Urinary bladder (tissue), 4 donors: Measurements from ENCODE around the gene LPAR1. TPM values are rescaled to one million over a fixed set of nuclear protein-coding genes. Genes with fewer than 3 reads are reported as not detected.

Experiments
- DNase-seq: peaks from one replicate; pipeline ENCODE4 v3.0.0-alpha.2; 2015; ENCODE audit errors: extremely low spot score
- H3K27ac ChIP-seq: one replicate; pipeline ENCODE4 v1.5.1; 2013; ENCODE audit warnings: low read depth, mild to moderate bottlenecking, moderate library complexity
- H3K36me3 ChIP-seq: one replicate; pipeline ENCODE4 v1.6.1; 2013; ENCODE audit warnings: mild to moderate bottlenecking, moderate library complexity; ENCODE audit not compliant: insufficient read depth
- H3K4me1 ChIP-seq: one replicate; pipeline ENCODE4 v1.6.1; 2013; ENCODE audit warnings: mild to moderate bottlenecking, moderate library complexity; ENCODE audit not compliant: insufficient read depth
- H3K4me3 ChIP-seq: one replicate; pipeline ENCODE4 v1.5.1; 2013; ENCODE audit warnings: low read depth, low read length
- WGBS: extraction: QIAGEN DNeasy Blood & Tissue Kit; methylation state at CpG from one replicate; pipeline ENCODE4 v1.1.7; 2013; 5-methylcytosine and 5-hydroxymethylcytosine counted together
- polyA plus RNA-seq: library from polyadenylated mRNA; stranded (reverse); fragments of 200-250 nt; gene quantifications from one replicate; pipeline ENCODE4 v1.2.3, GENCODE V29; 2013
- total RNA-seq: library from RNA; depleted of rRNA; stranded (reverse); fragments of >200 nt; gene quantifications from one replicate; pipeline ENCODE4 v1.2.3, GENCODE V29; 2014
- donor health status: healthy with polysubstance abuse.
- donor health status: healthy.

Gene LPAR1
- total and polyA plus RNA-seq, 2 donors = 42.0 to 134 TPM

DNA sequence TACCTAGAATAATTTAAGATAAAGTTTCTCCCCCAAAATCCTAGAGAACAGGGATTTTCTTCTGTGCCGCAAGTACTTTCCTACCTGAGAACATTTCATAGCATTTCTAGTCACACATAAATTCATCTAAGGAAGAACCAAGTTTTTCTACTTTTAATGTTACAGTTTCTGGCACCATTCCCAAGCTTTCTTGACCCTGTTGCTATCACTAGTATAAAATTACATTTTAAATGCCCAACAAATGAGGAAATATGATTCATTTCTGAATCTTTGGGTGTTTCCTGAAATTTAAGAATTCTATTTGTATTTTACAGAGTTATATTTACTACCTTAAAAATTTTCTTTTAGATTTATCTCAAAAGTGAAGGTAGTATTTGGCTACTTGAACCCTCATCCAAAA is 137.8 kb downstream of the LPAR1 start:
- DNase-seq = no peak
- H3K27ac ChIP-seq = no peak overlapping the region
- peaks cover 2% of the 10 kb centered on the region for H3K36me3 ChIP-seq
- H3K4me1 ChIP-seq = no peaks in the 10 kb centered on the region
- WGBS = 95% methylated on average over 1 of the region's 1 CpG
- no peak overlapping the region for H3K4me3 ChIP-seq

DNA sequence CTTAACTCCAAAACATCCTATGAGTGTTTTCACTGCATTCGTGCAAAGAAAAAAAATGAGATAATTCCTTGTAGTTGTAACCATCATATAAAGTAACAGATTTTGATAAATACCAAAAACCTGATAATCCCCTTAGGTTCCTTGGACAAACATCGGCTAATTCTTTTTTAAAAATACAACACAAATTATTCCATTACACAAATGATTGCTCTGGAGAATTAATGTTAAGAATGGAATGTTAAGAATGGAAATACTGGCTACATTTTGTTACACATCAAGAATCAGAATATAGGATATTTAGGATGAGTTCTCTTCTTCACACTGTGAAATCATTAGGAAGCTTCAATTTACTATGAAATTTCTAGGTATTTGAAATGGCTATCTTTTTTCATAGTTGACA is 139.4 kb downstream of the LPAR1 start:
- DNase-seq = no peak
- 81% methylated on average over 2 of the region's 2 CpGs for WGBS
- no peaks in the 10 kb centered on the region for H3K36me3 ChIP-seq
- no peak overlapping the region for H3K4me3 ChIP-seq
- H3K27ac ChIP-seq = no peak overlapping the region
- no peaks in the 10 kb centered on the region for H3K4me1 ChIP-seq

DNA sequence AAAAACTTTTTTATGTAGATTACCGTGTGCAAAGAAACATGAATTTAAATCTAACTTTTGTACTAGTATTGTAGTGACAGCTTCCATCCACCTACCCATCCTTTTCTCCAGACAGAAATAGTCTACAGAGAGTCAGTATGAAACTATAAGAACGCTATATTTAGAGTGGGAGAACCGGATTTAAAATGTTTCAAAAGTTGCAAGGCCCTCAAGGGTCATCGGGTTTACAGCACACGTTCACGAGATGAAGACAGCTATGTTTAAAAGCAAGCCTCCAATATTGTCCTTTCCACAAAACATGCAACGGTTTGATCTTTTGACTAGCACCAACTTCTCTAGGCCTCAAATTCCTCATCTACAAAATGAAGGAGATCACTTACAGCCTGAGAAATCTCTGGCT is 139.9 kb downstream of the LPAR1 start:
- H3K4me3 ChIP-seq = no peak overlapping the region
- no peak for DNase-seq
- H3K4me1 ChIP-seq = no peaks in the 10 kb centered on the region
- WGBS = 62% methylated on average over 7 of the region's 7 CpGs
- no peak overlapping the region for H3K27ac ChIP-seq
- no peaks in the 10 kb centered on the region for H3K36me3 ChIP-seq

DNA sequence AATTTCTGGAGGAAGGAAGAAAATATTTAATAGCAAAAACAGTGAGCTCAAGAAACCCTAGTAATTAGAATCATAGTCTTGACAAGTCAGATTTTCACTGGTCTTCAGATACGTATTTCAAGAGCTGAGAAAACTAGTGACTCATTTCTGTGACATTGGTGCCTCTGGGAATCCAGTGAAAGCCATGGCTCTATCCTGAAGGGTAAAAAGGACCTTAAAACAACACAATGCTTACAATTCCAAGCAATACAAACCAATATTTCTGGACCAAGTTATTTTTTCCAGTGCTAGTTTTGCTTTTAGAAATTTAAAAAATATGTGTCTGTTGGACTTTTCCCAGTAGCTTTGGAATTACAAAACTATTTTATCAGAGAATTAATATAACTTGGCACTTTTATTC is 140.3 kb downstream of the LPAR1 start:
- Histone ChIP-seq H3K36me3 (no peaks in the 10 kb centered on the region), H3K4me3 (no peak overlapping the region), H3K4me1 (no peaks in the 10 kb centered on the region), H3K27ac (no peak overlapping the region)
- DNase-seq = no peak
- 73% methylated on average over 1 of the region's 1 CpG for WGBS

DNA sequence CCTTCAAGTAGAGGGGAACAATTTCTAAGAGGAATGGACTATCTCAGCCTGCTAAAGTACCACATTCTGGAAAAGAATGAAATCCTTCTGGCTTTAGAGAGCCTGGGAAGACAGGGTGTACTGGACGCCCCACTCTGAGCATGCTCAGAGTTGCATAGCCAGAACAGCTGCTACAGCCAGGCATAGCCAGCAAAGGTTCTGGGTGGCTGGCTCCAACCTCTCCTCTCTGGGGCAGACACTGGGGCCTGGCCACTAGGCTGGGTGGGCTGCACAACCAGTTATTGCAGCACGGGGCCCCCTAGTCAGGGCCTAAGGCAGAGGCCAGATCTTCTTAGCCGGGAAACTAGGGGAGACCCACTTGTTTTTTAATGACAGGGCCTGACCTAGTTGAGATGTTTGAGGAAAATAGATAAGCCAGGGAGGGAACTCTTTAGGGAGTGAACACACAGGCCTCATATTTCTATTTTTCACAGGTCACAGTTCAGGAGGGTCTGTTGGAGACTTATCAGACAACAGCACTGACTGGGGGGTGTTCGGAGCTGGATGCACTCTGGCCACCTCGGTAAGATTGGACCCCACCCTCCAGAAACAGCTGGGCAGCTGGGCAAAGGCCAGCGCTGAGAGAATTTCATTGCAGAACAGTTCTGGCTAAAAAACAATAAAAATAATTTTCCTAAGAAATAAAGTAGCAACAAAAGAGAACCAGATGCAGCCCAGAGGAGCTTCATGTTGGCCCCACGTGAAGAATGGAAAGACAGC is 142.9 kb downstream of the LPAR1 start:
- no peaks in the 10 kb centered on the region for H3K36me3 ChIP-seq
- H3K4me3 ChIP-seq = no peak overlapping the region
- no peaks in the 10 kb centered on the region for H3K4me1 ChIP-seq
- no peak for DNase-seq
- 49% methylated on average over 7 of the region's 7 CpGs for WGBS
- H3K27ac ChIP-seq = no peak overlapping the region

DNA sequence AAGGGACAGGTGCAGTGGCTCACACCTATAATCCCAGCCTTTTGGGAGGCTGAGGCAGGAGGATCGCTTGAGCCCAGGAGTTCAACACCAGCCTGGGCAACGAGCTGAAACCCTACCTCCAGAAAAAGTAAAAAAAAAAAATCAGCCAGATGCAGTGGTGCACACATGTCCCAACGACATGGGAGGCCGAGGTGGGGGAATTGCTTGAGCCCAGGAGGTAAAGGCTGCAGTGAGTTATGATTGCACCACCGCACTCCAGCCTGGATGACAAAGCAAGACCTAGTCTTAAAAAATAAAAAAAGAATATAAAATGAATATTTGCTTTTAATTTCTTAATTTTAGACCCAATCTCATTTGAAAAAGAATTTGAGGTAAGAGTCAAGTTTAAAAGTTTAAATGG is 143.5 kb downstream of the LPAR1 start:
- Histone ChIP-seq H3K4me3 (no peak overlapping the region), H3K4me1 (no peaks in the 10 kb centered on the region), H3K27ac (no peak overlapping the region), H3K36me3 (no peaks in the 10 kb centered on the region)
- DNase-seq = no peak
- WGBS = 95% methylated on average over 5 of the region's 5 CpGs

DNA sequence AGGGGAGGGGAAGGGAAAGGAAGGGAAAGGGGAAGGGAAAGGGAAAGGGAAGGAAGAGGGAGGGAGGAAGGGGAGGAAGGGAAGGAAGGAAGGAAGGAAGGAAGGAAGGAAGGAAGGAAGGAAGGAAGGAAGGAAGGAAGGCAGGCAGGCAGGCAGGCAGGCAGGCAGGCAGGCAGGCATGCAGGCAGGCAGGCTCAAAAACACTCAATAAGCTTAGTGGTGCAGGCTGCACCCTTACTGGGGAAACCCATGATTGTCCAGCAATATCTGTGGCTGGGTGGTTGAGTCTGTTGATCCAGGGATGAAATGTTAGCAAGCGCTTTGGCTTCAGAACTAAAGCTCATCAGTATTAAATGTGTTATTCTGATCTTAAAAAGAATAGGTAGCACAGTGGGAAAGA is 145.6 kb downstream of the LPAR1 start:
- 99% methylated on average over 1 of the region's 1 CpG for WGBS
- Histone ChIP-seq H3K36me3 (no peaks in the 10 kb centered on the region), H3K4me3 (no peak overlapping the region), H3K27ac (no peak overlapping the region), H3K4me1 (no peaks in the 10 kb centered on the region)
- no peak for DNase-seq

DNA sequence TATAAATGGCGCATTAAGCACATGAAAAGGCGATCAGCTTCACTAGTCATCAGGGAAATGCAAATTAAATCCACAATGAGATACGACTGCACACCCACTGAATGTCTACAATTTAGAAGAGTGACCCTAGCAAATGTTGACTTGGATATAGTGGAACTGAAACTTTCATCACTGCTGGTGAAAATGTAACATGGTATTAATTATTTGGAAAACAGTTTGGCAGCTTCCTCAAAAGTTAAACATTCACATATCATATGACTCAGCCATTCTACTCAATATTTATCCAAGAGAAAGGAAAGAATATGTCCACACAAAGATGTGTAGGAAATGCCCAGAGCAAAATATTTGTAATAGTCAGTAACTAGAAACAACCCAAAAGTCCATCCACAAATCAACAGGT is 146.5 kb downstream of the LPAR1 start:
- Histone ChIP-seq H3K36me3 (no peaks in the 10 kb centered on the region), H3K4me1 (no peaks in the 10 kb centered on the region), H3K4me3 (no peak overlapping the region), H3K27ac (no peak overlapping the region)
- DNase-seq = no peak
- WGBS = 84% methylated on average over 3 of the region's 3 CpGs

DNA sequence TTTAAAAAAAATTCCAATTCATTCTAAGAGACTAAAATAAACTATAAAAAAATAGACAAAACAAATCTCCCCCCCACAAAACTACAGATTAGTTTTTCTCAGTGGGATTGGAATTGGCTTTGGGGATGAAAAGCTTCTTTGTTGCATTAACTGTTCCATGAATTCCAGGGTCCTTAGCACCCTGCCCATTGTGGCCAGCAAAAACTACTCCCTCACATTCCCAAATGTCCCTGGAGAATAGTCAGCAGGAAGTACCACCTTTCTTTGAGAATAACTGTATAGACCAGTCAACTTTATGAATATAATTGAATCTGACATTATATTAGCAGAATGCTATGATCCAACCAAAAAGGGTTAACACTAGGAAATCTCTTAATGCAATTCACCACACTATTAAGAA is 147.9 kb downstream of the LPAR1 start:
- H3K4me3 ChIP-seq = no peak overlapping the region
- no peak overlapping the region for H3K27ac ChIP-seq
- H3K4me1 ChIP-seq = no peaks in the 10 kb centered on the region
- H3K36me3 ChIP-seq = no peaks in the 10 kb centered on the region
- no peak for DNase-seq

DNA sequence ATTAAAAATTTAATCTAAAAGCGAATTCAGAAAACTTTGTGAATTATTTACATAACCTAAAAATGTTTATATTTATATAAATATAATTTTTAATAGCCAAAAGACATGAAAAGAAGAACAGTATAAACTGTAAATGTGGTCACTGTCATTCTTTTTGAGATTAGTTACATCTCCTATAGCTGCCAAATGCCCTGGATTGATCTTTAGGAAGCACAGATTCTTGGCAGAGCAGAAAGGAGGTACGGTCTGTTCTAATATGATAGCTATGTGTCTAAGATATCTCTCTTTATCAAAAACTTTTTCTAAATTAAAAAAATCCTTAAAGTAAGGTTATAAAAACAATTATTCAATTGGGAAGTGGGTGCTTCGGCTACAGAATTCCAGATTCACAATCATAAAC is 151.0 kb downstream of the LPAR1 start:
- 60% methylated on average over 3 of the region's 3 CpGs for WGBS
- Histone ChIP-seq H3K4me3 (no peak overlapping the region), H3K27ac (no peak overlapping the region), H3K4me1 (no peaks in the 10 kb centered on the region), H3K36me3 (no peaks in the 10 kb centered on the region)
- DNase-seq = no peak

DNA sequence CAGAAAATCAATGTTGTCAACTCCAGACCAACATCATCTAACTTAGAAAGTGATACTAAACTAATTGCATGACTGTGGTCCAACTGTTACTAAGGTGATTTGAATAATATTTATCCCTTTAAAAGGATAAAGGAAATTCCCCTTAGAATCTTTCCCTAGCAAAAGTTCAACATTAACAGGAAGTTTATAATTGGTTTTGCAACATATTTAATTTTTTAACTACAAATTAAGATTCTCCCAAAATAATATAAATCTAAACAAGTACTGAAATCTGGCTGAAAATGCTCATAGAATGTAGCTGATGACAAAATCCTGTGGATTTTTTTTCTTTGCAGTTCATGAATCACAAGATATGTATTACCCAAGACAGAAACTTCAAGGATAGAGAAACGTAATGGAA is 151.4 kb downstream of the LPAR1 start:
- WGBS = 35% methylated on average over 1 of the region's 1 CpG
- H3K36me3 ChIP-seq = no peaks in the 10 kb centered on the region
- H3K4me1 ChIP-seq = no peaks in the 10 kb centered on the region
- no peak overlapping the region for H3K27ac ChIP-seq
- no peak overlapping the region for H3K4me3 ChIP-seq
- DNase-seq = no peak

DNA sequence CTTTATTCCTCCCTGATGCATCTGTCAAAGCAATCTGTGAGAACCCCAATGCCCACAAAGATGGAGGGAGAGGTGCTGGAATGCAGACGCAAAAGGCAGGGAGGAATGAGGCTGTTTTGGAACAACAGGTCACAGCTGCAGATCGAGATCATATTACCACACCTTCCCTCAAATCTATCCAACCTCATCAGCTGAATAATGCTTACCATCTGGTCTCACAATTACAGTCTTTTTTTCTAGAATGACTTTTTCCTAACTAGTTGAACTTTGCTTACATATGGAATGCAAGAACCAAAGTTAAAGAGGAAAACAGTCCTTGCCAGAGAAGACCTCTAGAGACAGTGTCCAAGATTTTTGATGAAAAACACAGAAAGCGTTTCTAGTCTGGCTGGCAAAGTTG is 158.1 kb downstream of the LPAR1 start:
- H3K27ac ChIP-seq = no peak overlapping the region

DNA sequence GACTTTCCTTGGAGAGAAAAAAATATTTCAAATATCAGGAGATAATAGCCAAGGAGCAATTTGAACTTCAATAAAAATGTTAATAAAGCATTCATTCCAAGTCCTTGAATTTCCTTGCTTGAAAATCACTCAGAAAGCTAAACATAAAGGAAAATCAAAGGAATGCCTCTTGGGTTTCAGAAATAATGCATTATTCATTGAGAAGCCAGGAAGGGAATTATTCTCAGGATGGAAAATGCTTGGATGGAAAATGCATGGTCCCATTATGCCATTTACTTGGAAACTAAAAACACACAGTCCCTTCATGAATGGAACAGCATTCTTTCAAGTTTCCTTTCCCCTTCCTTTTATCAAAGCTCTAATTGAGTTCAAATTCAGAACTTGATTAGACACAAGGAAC is 160.9 kb downstream of the LPAR1 start:
- DNase-seq = no peak

More for the DNA sequence above, 158.1 kb downstream of the LPAR1 start:
- Histone ChIP-seq H3K4me3 (no peak overlapping the region), H3K36me3 (no peaks in the 10 kb centered on the region), H3K4me1 (no peaks in the 10 kb centered on the region)
- no peak for DNase-seq
- 47% methylated on average over 3 of the region's 3 CpGs for WGBS

DNA sequence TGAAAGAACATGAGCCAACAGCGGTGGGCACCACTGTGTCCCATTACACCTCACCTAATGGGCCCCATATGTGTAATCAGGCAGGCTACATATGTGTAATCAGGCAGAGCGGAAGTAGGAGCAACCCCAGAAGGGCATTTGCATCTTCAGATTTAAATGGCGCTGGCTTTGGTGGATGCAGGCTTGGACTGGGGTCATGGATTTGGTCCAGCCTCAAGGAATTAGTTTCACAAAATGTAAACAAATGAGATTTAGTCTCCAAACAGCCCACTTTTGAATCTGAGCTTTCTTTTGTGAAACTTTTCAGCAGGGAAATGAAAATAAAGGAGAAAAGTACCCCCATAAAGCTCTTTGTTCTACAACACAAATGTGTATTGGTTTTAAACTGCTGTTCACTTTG is 161.3 kb downstream of the LPAR1 start:
- 79% methylated on average over 3 of the region's 3 CpGs for WGBS
- Histone ChIP-seq H3K4me3 (no peak overlapping the region), H3K36me3 (peaks cover 1% of the 10 kb centered on the region), H3K27ac (no peak overlapping the region), H3K4me1 (no peaks in the 10 kb centered on the region)
- no peak for DNase-seq

More for the DNA sequence above, 160.9 kb downstream of the LPAR1 start:
- H3K4me3 ChIP-seq = no peak overlapping the region
- no peak overlapping the region for H3K27ac ChIP-seq
- no peaks in the 10 kb centered on the region for H3K4me1 ChIP-seq
- H3K36me3 ChIP-seq = no peaks in the 10 kb centered on the region
